ENCODE results near the gene BEND3.

Gene BEND3

DNA sequence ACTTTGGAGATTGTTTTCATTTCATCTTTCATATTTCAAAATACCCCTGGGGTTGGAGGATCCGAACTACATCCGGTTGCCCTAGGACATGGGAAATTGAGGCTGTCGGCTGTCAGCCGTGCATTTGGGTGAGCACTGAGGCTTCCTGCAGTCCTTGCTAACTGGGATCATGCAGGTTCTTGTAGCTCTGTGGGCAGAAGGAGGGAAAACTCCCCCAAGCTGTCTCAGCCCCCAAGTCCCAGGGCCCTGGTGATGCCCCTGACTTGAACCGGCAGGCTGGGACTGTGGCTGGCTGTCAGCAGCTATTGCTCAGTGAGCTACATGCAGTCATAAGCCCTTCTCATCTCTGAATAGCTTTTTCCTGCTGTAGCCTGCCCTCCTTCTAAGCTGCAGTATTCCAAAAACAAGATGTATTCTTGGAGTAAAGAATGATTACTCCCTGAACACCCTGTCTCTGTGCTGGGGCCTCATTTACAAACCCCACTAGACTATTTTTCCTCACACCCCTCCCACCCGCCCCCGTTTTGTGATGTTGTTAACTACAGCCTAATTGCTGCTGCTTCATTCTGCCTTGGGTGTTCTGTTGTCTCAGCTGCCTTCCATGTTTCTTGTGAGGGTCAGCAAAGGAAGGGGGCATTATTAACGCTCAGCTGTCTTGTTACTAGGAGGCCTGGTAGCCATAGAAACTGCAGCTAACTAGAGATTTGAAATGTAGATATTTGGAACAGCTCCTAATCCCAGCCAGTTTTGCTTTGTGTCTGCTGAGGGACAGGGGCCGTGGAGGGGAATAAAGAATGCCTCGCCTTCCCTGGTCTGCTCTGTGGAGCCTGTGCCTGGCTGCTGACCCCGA, 69.3 kb downstream of the BEND3 start:
- no peak for TF ChIP-seq FOXP2 (optimal IDR thresholded peaks at IDR 0.05; ENCODE audit: borderline replicate concordance, extremely low read depth, extremely low read length, insufficient read depth)
- no peak for TF ChIP-seq SIN3A (IDR thresholded peaks at IDR 0.05; ENCODE audit: borderline replicate concordance, insufficient read depth, low read length)
- TF ChIP-seq REST (IDR thresholded peaks at IDR 0.05; ENCODE audit: insufficient read depth in 1 of 2, low read depth in 2 of 2, low read length in 2 of 2), result no peak

- TF ChIP-seq FOXP2 (optimal IDR thresholded peaks at IDR 0.05; ENCODE audit: borderline replicate concordance, extremely low read depth, extremely low read length, insufficient read depth) (no peak), TAF1 (IDR thresholded peaks at IDR 0.05; ENCODE audit: borderline replicate concordance, insufficient read depth, low read length) (no peak), POLR2AphosphoS5 (IDR thresholded peaks at IDR 0.05; ENCODE audit: low read depth, low read length) (no peak), SIN3A (IDR thresholded peaks at IDR 0.05; ENCODE audit: borderline replicate concordance, insufficient read depth, low read length) (no peak), REST (IDR thresholded peaks at IDR 0.05; ENCODE audit: insufficient read depth in 1 of 2, low read depth in 2 of 2, low read length in 2 of 2) (no peak)
Observed at GRCh38 chr6:107033126-107033525, 82.2 kb downstream of the BEND3 start.

GRCh38 chr6:107032051-107032450, 83.3 kb downstream of the BEND3 start:
- TF ChIP-seq REST (IDR thresholded peaks at IDR 0.05; ENCODE audit: insufficient read depth in 1 of 2, low read depth in 2 of 2, low read length in 2 of 2), result no peak
- TF ChIP-seq FOXP2 (optimal IDR thresholded peaks at IDR 0.05; ENCODE audit: borderline replicate concordance, extremely low read depth, extremely low read length, insufficient read depth), result no peak
- no peak for TF ChIP-seq POLR2AphosphoS5 (IDR thresholded peaks at IDR 0.05; ENCODE audit: low read depth, low read length)
- TF ChIP-seq TAF1 (IDR thresholded peaks at IDR 0.05; ENCODE audit: borderline replicate concordance, insufficient read depth, low read length), result no peak
- TF ChIP-seq SIN3A (IDR thresholded peaks at IDR 0.05; ENCODE audit: borderline replicate concordance, insufficient read depth, low read length), result no peak

- TF ChIP-seq POLR2AphosphoS5 (IDR thresholded peaks at IDR 0.05; ENCODE audit: low read depth, low read length) (no peak), TAF1 (IDR thresholded peaks at IDR 0.05; ENCODE audit: borderline replicate concordance, insufficient read depth, low read length) (no peak), REST (IDR thresholded peaks at IDR 0.05; ENCODE audit: insufficient read depth in 1 of 2, low read depth in 2 of 2, low read length in 2 of 2) (no peak), FOXP2 (optimal IDR thresholded peaks at IDR 0.05; ENCODE audit: borderline replicate concordance, extremely low read depth, extremely low read length, insufficient read depth) (no peak), SIN3A (IDR thresholded peaks at IDR 0.05; ENCODE audit: borderline replicate concordance, insufficient read depth, low read length) (no peak)
Observed at GRCh38 chr6:107030151-107030550, 85.2 kb downstream of the BEND3 start.

All from PFSK-1 (cell line).